HEK293T (cell line): ENCODE data around the gene SSUH2.

Experiments
- CTCF ChIA-PET: fragments of 350-600 bp; formaldehyde crosslinking; extraction: SDS; loops from one replicate; lab custom pipeline; 2021; ENCODE audit warnings: antibody characterized with exemption, inconsistent platforms; lab: Yijun Ruan, JAX
- POLR2A ChIA-PET: fragments of 350-600 bp; formaldehyde crosslinking; extraction: SDS; loops from one replicate; lab custom pipeline; 2020; ENCODE audit warnings: antibody characterized with exemption, inconsistent platforms; lab: Yijun Ruan, JAX
- DNase-seq: peaks from one replicate; pipeline ENCODE4 v3.0.0; 2012; ENCODE audit warnings: mixed read lengths; ENCODE audit errors: extremely low spot score
- ARNT ChIP-seq: fragments of 450-650 bp; IDR thresholded peaks from 2 replicates; pipeline ENCODE4 v1.6.1; 2017; ENCODE audit warnings: mild to moderate bottlenecking
- BHLHE40 ChIP-seq: fragments of 450-650 bp; IDR thresholded peaks from 2 replicates; pipeline ENCODE4 v1.6.1; 2016; ENCODE audit warnings: mild to moderate bottlenecking, moderate library complexity, borderline replicate concordance
- CTBP1 ChIP-seq: fragments of 450-650 bp; IDR thresholded peaks from 2 replicates; pipeline ENCODE4 v1.6.1; 2016; ENCODE audit warnings: borderline replicate concordance
- ELF4 ChIP-seq: fragments of 450-650 bp; IDR thresholded peaks from 2 replicates; pipeline ENCODE4 v1.6.1; 2017; ENCODE audit warnings: antibody characterized with exemption
- FOXA1 ChIP-seq: fragments of 450-650 bp; IDR thresholded peaks from 2 replicates; pipeline ENCODE4 v1.6.1; 2016; ENCODE audit warnings: mild to moderate bottlenecking
- FOXK2 ChIP-seq: fragments of 450-650 bp; IDR thresholded peaks from 2 replicates; pipeline ENCODE4 v1.6.1; 2016; ENCODE audit warnings: mild to moderate bottlenecking
- FOXM1 ChIP-seq: fragments of 450-650 bp; IDR thresholded peaks from 2 replicates; pipeline ENCODE4 v1.6.1; 2017; ENCODE audit warnings: mild to moderate bottlenecking, borderline replicate concordance
- HDGF ChIP-seq: fragments of 450-650 bp; IDR thresholded peaks from 2 replicates; pipeline ENCODE4 v1.6.1; 2017; ENCODE audit warnings: antibody characterized with exemption, borderline replicate concordance
- L3MBTL2 ChIP-seq: fragments of 450-650 bp; conservative IDR thresholded peaks from 2 replicates; pipeline ENCODE4 v1.6.1; 2016; ENCODE audit warnings: mild to moderate bottlenecking
- LEF1 ChIP-seq: fragments of 450-650 bp; IDR thresholded peaks from 2 replicates; pipeline ENCODE4 v1.6.1; 2017; ENCODE audit warnings: mild to moderate bottlenecking, borderline replicate concordance
- NFRKB ChIP-seq: fragments of 450-650 bp; IDR thresholded peaks from 2 replicates; pipeline ENCODE4 v1.6.1; 2016; ENCODE audit warnings: mild to moderate bottlenecking, moderate library complexity
- SP1 ChIP-seq: fragments of 450-650 bp; IDR thresholded peaks from 2 replicates; pipeline ENCODE4 v1.6.1; 2017
- SUZ12 ChIP-seq: fragments of 450-650 bp; IDR thresholded peaks from 2 replicates; pipeline ENCODE4 v1.6.1; 2016; ENCODE audit warnings: mild to moderate bottlenecking
- TARDBP ChIP-seq: fragments of 450-650 bp; IDR thresholded peaks from 2 replicates; pipeline ENCODE4 v1.6.1; 2016
- ZNF384 ChIP-seq: fragments of 450-650 bp; IDR thresholded peaks from 2 replicates; pipeline ENCODE4 v1.6.1; 2016
- TF ChIP-seq, protein P1 (sequence below): fragments of 450-650 bp; IDR thresholded peaks from 2 replicates; pipeline ENCODE4 v1.6.1; 2016

Gene SSUH2

DNA sequence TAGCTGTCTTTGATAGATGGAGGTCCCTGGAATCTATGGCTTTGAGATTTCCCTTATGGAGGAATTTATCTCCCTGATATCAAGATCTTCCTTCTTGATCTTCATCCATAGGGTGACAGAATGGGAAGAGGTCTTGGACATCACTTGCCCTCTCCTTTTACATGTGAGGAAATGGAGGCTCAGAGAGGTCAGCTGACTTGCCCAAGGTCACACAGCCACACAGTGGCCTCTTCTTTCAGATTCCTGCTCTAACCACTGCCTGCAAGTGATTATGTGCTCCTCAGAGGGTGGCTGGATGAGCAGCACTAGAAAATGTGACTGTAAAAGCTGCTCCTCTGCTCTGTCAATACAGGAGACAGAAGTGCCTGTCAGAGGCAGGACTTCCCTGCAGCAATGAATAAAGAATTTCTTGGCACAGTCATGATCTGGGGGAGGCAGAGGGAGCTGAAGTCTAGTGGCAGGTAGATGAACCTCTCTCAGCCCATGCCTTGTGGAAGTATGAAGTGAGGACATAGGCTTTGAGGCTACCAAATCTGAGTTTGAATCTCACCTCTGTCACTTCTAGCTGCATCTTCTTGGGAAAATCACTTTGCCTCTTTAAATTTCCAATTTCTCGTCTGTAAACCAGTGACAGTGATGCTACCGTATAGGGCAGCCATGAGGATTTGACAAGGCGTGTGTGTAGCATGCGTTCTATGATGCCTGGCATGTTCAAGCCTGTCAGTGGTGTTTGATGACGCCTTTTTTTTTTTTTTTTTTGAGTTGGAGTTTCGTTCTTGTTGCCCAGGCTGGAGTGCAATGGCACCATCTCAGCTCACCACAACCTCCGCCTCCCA lies 12.0 kb downstream of the SSUH2 start:
- POLR2A ChIA-PET: no interaction called here
- CTCF ChIA-PET: no interaction called here
- no peak for DNase-seq
- TF ChIP-seq, protein P1, sequence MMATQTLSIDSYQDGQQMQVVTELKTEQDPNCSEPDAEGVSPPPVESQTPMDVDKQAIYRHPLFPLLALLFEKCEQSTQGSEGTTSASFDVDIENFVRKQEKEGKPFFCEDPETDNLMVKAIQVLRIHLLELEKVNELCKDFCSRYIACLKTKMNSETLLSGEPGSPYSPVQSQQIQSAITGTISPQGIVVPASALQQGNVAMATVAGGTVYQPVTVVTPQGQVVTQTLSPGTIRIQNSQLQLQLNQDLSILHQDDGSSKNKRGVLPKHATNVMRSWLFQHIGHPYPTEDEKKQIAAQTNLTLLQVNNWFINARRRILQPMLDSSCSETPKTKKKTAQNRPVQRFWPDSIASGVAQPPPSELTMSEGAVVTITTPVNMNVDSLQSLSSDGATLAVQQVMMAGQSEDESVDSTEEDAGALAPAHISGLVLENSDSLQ: no peak
- TF ChIP-seq FOXA1 (no peak), NFRKB (no peak), ZNF384 (no peak), BHLHE40 (no peak), LEF1 (no peak), SUZ12 (no peak), CTBP1 (no peak)

DNA sequence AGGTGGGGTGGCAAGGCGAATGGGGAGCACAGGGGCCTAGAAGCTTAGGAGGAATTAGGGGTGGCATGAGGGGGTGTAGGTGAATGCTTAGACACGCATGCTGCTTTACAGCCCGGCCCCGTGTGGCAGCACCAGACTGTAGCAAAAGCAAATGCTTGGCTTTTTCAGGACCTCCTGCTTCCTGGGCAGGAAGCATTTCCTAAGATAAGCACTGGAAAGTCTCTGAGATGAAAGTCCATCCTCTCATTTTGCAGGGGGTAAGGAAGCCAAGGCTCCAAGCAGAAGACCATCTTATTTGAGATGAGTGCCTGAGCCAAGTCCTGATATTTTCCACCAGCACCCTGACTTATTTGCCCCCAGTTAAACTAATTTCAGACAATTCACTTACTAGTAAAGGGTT lies 12.9 kb downstream of the SSUH2 start:
- no peak for DNase-seq
- TF ChIP-seq SP1 (no peak), FOXA1 (no peak), NFRKB (no peak), ZNF384 (no peak), TARDBP (no peak), ARNT (no peak), HDGF (no peak), LEF1 (no peak), CTBP1 (no peak), BHLHE40 (no peak), SUZ12 (no peak), L3MBTL2 (no peak), ELF4 (no peak), FOXK2 (no peak), FOXM1 (no peak)
- TF ChIP-seq, protein P1: no peak
- ChIA-PET CTCF (no interaction called here), POLR2A (no interaction called here)

DNA sequence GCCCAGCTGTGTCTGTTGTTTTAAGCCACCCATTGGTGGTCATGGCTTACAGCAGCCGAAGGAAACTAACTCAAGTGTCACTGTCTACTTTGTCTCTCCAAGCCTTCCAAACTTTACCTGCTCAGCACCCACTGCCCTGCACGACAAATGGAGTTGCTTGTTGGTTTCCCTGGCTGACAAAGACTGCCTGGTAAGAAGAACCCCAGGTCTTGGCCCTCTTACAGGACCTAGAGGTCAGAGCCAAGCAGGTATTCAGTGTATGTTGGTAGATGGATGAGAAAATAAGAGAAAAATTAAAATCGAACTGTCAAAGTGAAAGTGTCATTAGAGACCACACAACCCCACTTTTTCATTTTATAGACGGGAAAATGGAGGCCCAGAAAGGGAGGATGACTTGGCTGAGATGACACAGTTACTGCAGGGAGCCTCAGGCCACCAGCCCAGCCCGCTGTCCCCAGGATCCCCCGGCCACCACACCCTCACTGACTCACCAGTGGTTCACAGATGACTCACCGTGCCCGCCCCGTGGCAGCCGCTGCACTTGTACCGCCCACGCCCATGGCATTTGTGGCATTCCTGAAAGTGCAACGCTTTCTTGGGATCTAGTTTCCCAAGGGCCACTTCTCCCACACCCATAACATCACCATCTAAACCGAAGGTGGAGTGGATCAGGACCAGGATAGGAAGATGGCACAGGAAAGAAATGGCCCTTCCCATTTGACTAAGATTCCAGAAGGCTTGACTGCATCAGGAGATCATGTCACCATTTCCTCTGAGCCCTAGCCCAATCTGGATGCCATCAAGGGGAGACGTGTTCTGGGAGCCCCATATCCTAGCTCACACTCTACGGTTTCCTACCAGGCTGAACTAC lies 15.2 kb downstream of the SSUH2 start:
- CTCF ChIA-PET: interaction anchor here (1.7 kb wide), 1 partner anchor 10 kb away, joined by 5 read pairs; no protein-coding TSS in a partner anchor
- POLR2A ChIA-PET: no interaction called here
- peak; percentile 7 for DNase-seq
- TF ChIP-seq FOXM1 (no peak), FOXA1 (no peak), L3MBTL2 (no peak), SUZ12 (no peak), SP1 (no peak), ZNF384 (no peak), CTBP1 (no peak), HDGF (no peak), LEF1 (no peak), BHLHE40 (no peak)

GRCh38 chr3:8627949-8628348 lies 16.6 kb downstream of the SSUH2 start:
- DNase-seq: no peak
- TF ChIP-seq SP1: no peak
- no peak for TF ChIP-seq TARDBP
- TF ChIP-seq HDGF: no peak
- TF ChIP-seq NFRKB: no peak
- TF ChIP-seq ZNF384: no peak
- no peak for TF ChIP-seq L3MBTL2
- TF ChIP-seq, protein P1: no peak
- POLR2A ChIA-PET: no interaction called here
- CTCF ChIA-PET: no interaction called here

GRCh38 chr3:8627201-8627940 lies 17.2 kb downstream of the SSUH2 start:
- DNase-seq: no peak
- CTCF ChIA-PET: no interaction called here
- TF ChIP-seq HDGF (no peak), NFRKB (no peak), LEF1 (no peak), CTBP1 (no peak), FOXK2 (no peak), L3MBTL2 (no peak), FOXA1 (no peak), ARNT (no peak), TARDBP (no peak), BHLHE40 (no peak), SP1 (no peak), ELF4 (no peak)
- POLR2A ChIA-PET: no interaction called here
